ENCODE measurements around the gene FAM98B.
A peak's percentile ranks its signal among the peaks of the same experiment; 100 is the strongest.

Gene FAM98B

GRCh38 chr15:38508647-38509046 is 54.7 kb downstream of the FAM98B start:
- no peak for DNase-seq (ENCODE audit: low spot score)

GRCh38 chr15:38509152-38509551 is 55.2 kb downstream of the FAM98B start:
- no peak for DNase-seq (ENCODE audit: low spot score)

- no peak for DNase-seq (ENCODE audit: low spot score)
These were observed 59.0 kb downstream of the FAM98B start for GRCh38 chr15:38512901-38513300.

GRCh38 chr15:38514601-38515000 is 60.7 kb downstream of the FAM98B start:
- DNase-seq (ENCODE audit: low spot score), result no peak

- no peak for DNase-seq (ENCODE audit: low spot score)
These were observed 62.7 kb downstream of the FAM98B start for GRCh38 chr15:38516626-38517025.

- DNase-seq (ENCODE audit: low spot score), result no peak
These were observed 63.5 kb downstream of the FAM98B start for GRCh38 chr15:38517312-38517975.

- DNase-seq (ENCODE audit: low spot score), result no peak
These were observed 64.2 kb downstream of the FAM98B start for GRCh38 chr15:38518084-38518483.

GRCh38 chr15:38520035-38520434 is 66.1 kb downstream of the FAM98B start:
- no peak for DNase-seq (ENCODE audit: low spot score)

- no peak for DNase-seq (ENCODE audit: low spot score)
These were observed 67.4 kb downstream of the FAM98B start for GRCh38 chr15:38521316-38521715.

- DNase-seq (ENCODE audit: low spot score), result no peak
These were observed 69.0 kb downstream of the FAM98B start for GRCh38 chr15:38522922-38523321.

GRCh38 chr15:38524156-38524555 is 70.2 kb downstream of the FAM98B start:
- DNase-seq (ENCODE audit: low spot score), result no peak

GRCh38 chr15:38525489-38525888 is 71.6 kb downstream of the FAM98B start:
- peak; percentile 50 for DNase-seq (ENCODE audit: low spot score)

- no peak for DNase-seq (ENCODE audit: low spot score)
These were observed 72.2 kb downstream of the FAM98B start for GRCh38 chr15:38526158-38526557.

GRCh38 chr15:38528294-38528693 is 74.4 kb downstream of the FAM98B start:
- no peak for DNase-seq (ENCODE audit: low spot score)

GRCh38 chr15:38530113-38530512 is 76.2 kb downstream of the FAM98B start:
- DNase-seq (ENCODE audit: low spot score), result no peak

GRCh38 chr15:38531509-38531908 is 77.6 kb downstream of the FAM98B start:
- DNase-seq (ENCODE audit: low spot score), result peak; percentile 75

- DNase-seq (ENCODE audit: low spot score), result no peak
These were observed 78.8 kb downstream of the FAM98B start for GRCh38 chr15:38532728-38533127.

GRCh38 chr15:38533416-38533915 is 79.5 kb downstream of the FAM98B start:
- DNase-seq (ENCODE audit: low spot score), result no peak

- DNase-seq (ENCODE audit: low spot score), result no peak
These were observed 80.0 kb downstream of the FAM98B start for GRCh38 chr15:38533926-38534325.

- no peak for DNase-seq (ENCODE audit: low spot score)
These were observed 80.8 kb downstream of the FAM98B start for GRCh38 chr15:38534691-38535090.

- no peak for DNase-seq (ENCODE audit: low spot score)
These were observed 81.7 kb downstream of the FAM98B start for GRCh38 chr15:38535491-38536200.

- DNase-seq (ENCODE audit: low spot score), result no peak
These were observed 82.3 kb downstream of the FAM98B start for GRCh38 chr15:38536201-38536676.

Data from putamen (tissue), 1 donor.